Left colon (tissue), 2 donors: Measurements from ENCODE around the gene SSR2. TPM values are rescaled to one million over a fixed set of nuclear protein-coding genes. Genes with fewer than 3 reads are reported as not detected.
"Not testable (repeated sequence)": the region's sequence is repeated elsewhere in the genome, so short reads cannot be mapped to it uniquely, and the experiment has no call there.

Experiments used
- ATAC-seq: fragments of 200-7000 bp; cut with Tn5 transposase; one replicate; pipeline ENCODE4 v1.9.1; 2020; ENCODE audit warnings: mild to moderate bottlenecking, moderate library complexity
- DNase-seq, 2 donors: peaks; one replicate each; pipeline ENCODE4 v3.0.0-alpha.2; 2020
- intact Hi-C, 2 donors: fragments of 100-400 bp; cut with DNase I in 1 of 2; cut with micrococcal nuclease in 1 of 2; formaldehyde crosslinking; loops; one replicate each; pipeline versions ENCODE4 v1.11.2 to v1.14.0; 2022; cut with DNase I, micrococcal nuclease
- total RNA-seq, 2 donors: library from RNA; stranded (reverse); fragmentation: NEBNext Ultra II Directional; extraction: Animal tissue kit (Norgen Biotek cat#: 25700); gene quantifications; one replicate each; pipeline ENCODE4 v1.2.1, GENCODE V29; 2021
- donor health status: DM: no; HTN: no; CAD: no.
- donor health status: DM: yes; HTN: yes; CAD: no.

Gene SSR2
- total RNA-seq, 2 donors from 2014 or later, result 180 TPM

- DNase-seq, result no peak
- intact Hi-C loops, result no loop called here
- no peak for ATAC-seq
Measured at GRCh38 chr1:156051011-156051725, 30.4 kb upstream of the SSR2 start.

GRCh38 chr1:156050376-156050775 lies 29.6 kb upstream of the SSR2 start:
- intact Hi-C loops, result no loop called here
- ATAC-seq (no peak), DNase-seq (no peak)

GRCh38 chr1:156048663-156049258 lies 28.0 kb upstream of the SSR2 start:
- intact Hi-C loops, result no loop called here
- DNase-seq, result no peak
- ATAC-seq, result no peak

- ATAC-seq (no peak), DNase-seq (no peak)
- intact Hi-C loops, result no loop called here
Measured at GRCh38 chr1:156045076-156045475, 24.3 kb upstream of the SSR2 start.

GRCh38 chr1:156042828-156043227 lies 22.1 kb upstream of the SSR2 start:
- no peak for ATAC-seq

GRCh38 chr1:156034991-156035390 lies 14.2 kb upstream of the SSR2 start:
- ATAC-seq, DNase-seq, intact Hi-C loops: not testable (repeated sequence)

More at GRCh38 chr1:156042828-156043227, 22.1 kb upstream of the SSR2 start:
- DNase-seq, result no peak
- intact Hi-C loops, result no loop called here

- intact Hi-C loops, result no loop called here
- ATAC-seq (no peak), DNase-seq (no peak)
Measured at GRCh38 chr1:156033011-156033410, 12.3 kb upstream of the SSR2 start.

- intact Hi-C loops, result no loop called here
- DNase-seq, result no peak
- no peak for ATAC-seq
Measured at GRCh38 chr1:156026588-156026987, 5.8 kb upstream of the SSR2 start.

- intact Hi-C loops, result no loop called here
- peak; percentile 91 for ATAC-seq
- DNase-seq, result peak; percentile 38 to 48
Measured at GRCh38 chr1:156025876-156026275, 5.1 kb upstream of the SSR2 start.

GRCh38 chr1:156024801-156025200 lies 4.0 kb upstream of the SSR2 start:
- ATAC-seq (no peak), DNase-seq (no peak)
- intact Hi-C loops, result no loop called here

- intact Hi-C loops, result no loop called here
- DNase-seq (no peak), ATAC-seq (no peak)
Measured at GRCh38 chr1:156021954-156022353, 1.2 kb upstream of the SSR2 start.

- intact Hi-C loops, result no loop called here
- no peak for ATAC-seq
- DNase-seq, result no peak
Measured at GRCh38 chr1:156021093-156021428, 310 bp upstream of the SSR2 start.

- ATAC-seq (no peak), DNase-seq (no peak)
- intact Hi-C loops, result no loop called here
Measured at GRCh38 chr1:156019946-156020292, 832 bp downstream of the SSR2 start.

GRCh38 chr1:156014829-156015228 lies 5.9 kb downstream of the SSR2 start:
- intact Hi-C loops, result no loop called here
- DNase-seq (no peak), ATAC-seq (no peak)

- DNase-seq (no peak), ATAC-seq (no peak)
- intact Hi-C loops, result no loop called here
Measured at GRCh38 chr1:156012051-156012817, 8.5 kb downstream of the SSR2 start.

GRCh38 chr1:156009404-156009803 lies 11.3 kb downstream of the SSR2 start:
- no peak for ATAC-seq

GRCh38 chr1:156006666-156007376 lies 13.9 kb downstream of the SSR2 start:
- DNase-seq (no peak), ATAC-seq (no peak)
- intact Hi-C loops, result no loop called here

More at GRCh38 chr1:156009404-156009803, 11.3 kb downstream of the SSR2 start:
- DNase-seq, result no peak
- intact Hi-C loops, result no loop called here

GRCh38 chr1:156004843-156005584 lies 15.7 kb downstream of the SSR2 start:
- DNase-seq (peak; percentile 46 to 78), ATAC-seq (peak; percentile 64)
- intact Hi-C loops, result no loop called here

GRCh38 chr1:156003923-156004188 lies 16.9 kb downstream of the SSR2 start:
- DNase-seq (no peak), ATAC-seq (peak; percentile 5)
- intact Hi-C loops, result no loop called here
